HEK293 (cell line): ENCODE measurements around the gene GABBR2.

Experiments
- CTCF ChIP-seq: fragments of 450-650 bp; formaldehyde crosslinking; IDR thresholded peaks from 2 replicates; pipeline ENCODE4 v1.5.1; 2016; ENCODE audit warnings: missing biosample characterization, missing genetic modification characterization
- MYNN ChIP-seq: fragments of 450-650 bp; formaldehyde crosslinking; IDR thresholded peaks from 2 replicates; pipeline ENCODE4 v1.5.1; 2016; ENCODE audit warnings: missing biosample characterization, missing genetic modification characterization, borderline replicate concordance
- REST ChIP-seq: fragments of 450-650 bp; formaldehyde crosslinking; IDR thresholded peaks from 2 replicates; pipeline ENCODE4 v1.5.1; 2016; ENCODE audit warnings: missing biosample characterization, missing genetic modification characterization
- YY1 ChIP-seq: fragments of 450-650 bp; formaldehyde crosslinking; IDR thresholded peaks from 2 replicates; pipeline ENCODE4 v1.5.1; 2018; ENCODE audit warnings: missing biosample characterization, missing genetic modification characterization
- ZBTB10 ChIP-seq: fragments of 450-650 bp; formaldehyde crosslinking; IDR thresholded peaks from 2 replicates; pipeline ENCODE4 v1.5.1; 2016; ENCODE audit warnings: missing biosample characterization, missing genetic modification characterization
- ZBTB49 ChIP-seq: fragments of 450-650 bp; formaldehyde crosslinking; IDR thresholded peaks from 2 replicates; pipeline ENCODE4 v1.5.1; 2016; ENCODE audit warnings: missing biosample characterization, missing genetic modification characterization, low read depth
- ZNF10 ChIP-seq: fragments of 450-650 bp; formaldehyde crosslinking; IDR thresholded peaks from 2 replicates; pipeline ENCODE4 v1.5.1; 2017; ENCODE audit warnings: missing biosample characterization, missing genetic modification characterization
- ZNF274 ChIP-seq, 2 experiments: fragments of 200-500 bp in 1 of 2; fragments of 450-650 bp in 1 of 2; sonication (Bioruptor generic) in 1 of 2; formaldehyde crosslinking in 1 of 2; IDR thresholded peaks; 2 replicates each; pipeline versions ENCODE4 v1.5.1 to v1.6.1; 2014 to 2016; ENCODE audit warnings: borderline replicate concordance in 1 of 2, inconsistent platforms in 1 of 2, low read length in 1 of 2, missing biosample characterization in 1 of 2, missing genetic modification characterization in 1 of 2
- ZNF324 ChIP-seq: fragments of 450-650 bp; formaldehyde crosslinking; IDR thresholded peaks from 2 replicates; pipeline ENCODE4 v1.5.1; 2016; ENCODE audit warnings: missing biosample characterization, missing genetic modification characterization
- ZNF76 ChIP-seq: fragments of 450-650 bp; formaldehyde crosslinking; IDR thresholded peaks from 2 replicates; pipeline ENCODE4; 2016; ENCODE audit warnings: low read depth, missing biosample characterization, missing genetic modification characterization, borderline replicate concordance
- ZNF768 ChIP-seq: fragments of 450-650 bp; formaldehyde crosslinking; IDR thresholded peaks from 2 replicates; pipeline ENCODE4 v1.5.1; 2018; ENCODE audit warnings: missing biosample characterization, mild to moderate bottlenecking, missing genetic modification characterization
- ZSCAN16 ChIP-seq: fragments of 450-650 bp; formaldehyde crosslinking; IDR thresholded peaks from 2 replicates; pipeline ENCODE4 v1.5.1; 2016; ENCODE audit warnings: missing biosample characterization, missing genetic modification characterization

DNA sequence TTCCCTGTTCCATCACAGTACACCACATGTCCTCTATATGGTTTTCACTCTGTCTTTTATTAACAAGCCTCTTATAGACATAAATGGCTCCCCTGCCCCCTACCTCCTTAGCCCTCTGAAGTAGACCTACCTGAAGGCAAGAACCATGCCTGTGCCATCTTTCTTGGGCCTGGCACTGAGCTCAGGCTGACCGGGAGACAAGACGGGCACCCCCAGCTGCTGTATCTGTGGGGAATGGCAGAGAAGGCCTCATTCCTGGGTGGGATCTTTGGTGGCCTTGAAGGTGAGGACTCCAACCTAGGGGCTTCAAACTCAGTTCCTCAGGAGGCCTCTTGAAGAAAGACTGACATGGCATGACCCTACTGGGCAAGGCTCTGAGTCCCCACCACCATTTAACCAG, 109.9 kb downstream of the GABBR2 start:
- TF ChIP-seq CTCF (no peak), MYNN (no peak), ZNF324 (tag by site-specific recombination) (no peak), ZNF274 (IDR thresholded peaks at IDR 0.05; ENCODE audit: low read length) (no peak), ZNF274 (tag by site-specific recombination; IDR thresholded peaks at IDR 0.05; ENCODE audit: borderline replicate concordance) (no peak), ZNF76 (no peak), YY1 (no peak), REST (tag by site-specific recombination) (no peak), ZNF768 (tag by site-specific recombination) (no peak), ZNF10 (tag by site-specific recombination) (no peak), ZBTB49 (no peak), ZSCAN16 (tag by site-specific recombination) (no peak), ZBTB10 (no peak)
